GM12878 (cell line): Measurements from ENCODE around the gene TYK2. TPM values are rescaled to one million over a fixed set of nuclear protein-coding genes. Genes with fewer than 3 reads are reported as not detected.

ENCODE experiments used
- BACH1 ChIP-seq: fragments of 450-650 bp; IDR thresholded peaks from 2 replicates; pipeline ENCODE4 v1.6.1; 2017; ENCODE audit warnings: mild to moderate bottlenecking, borderline replicate concordance
- BCL11A ChIP-seq: IDR thresholded peaks from 2 replicates; pipeline ENCODE4 v1.6.1; 2011; ENCODE audit warnings: low read depth, low read length
- BCL3 ChIP-seq: IDR thresholded peaks from 2 replicates; pipeline ENCODE4 v1.6.1; 2011; ENCODE audit warnings: borderline replicate concordance, low read depth, mild to moderate bottlenecking, moderate library complexity, low read length; ENCODE audit not compliant: insufficient read depth, poor library complexity, severe bottlenecking
- CHD2 ChIP-seq: IDR thresholded peaks from 2 replicates; pipeline ENCODE4 v1.6.1; 2011; ENCODE audit warnings: low read depth, low read length, improper control_type of control experiment, borderline replicate concordance
- CREM ChIP-seq: IDR thresholded peaks from 2 replicates; pipeline ENCODE4 v1.6.1; 2014; ENCODE audit warnings: antibody characterized with exemption, low read depth
- ETV6 ChIP-seq, 2 experiments: fragments of 450-650 bp in 1 of 2; IDR thresholded peaks in 1 of 2; conservative IDR thresholded peaks in 1 of 2; 2 replicates each; pipeline ENCODE4 v1.6.1; 2014; ENCODE audit warnings: antibody characterized with exemption in 1 of 2, borderline replicate concordance in 1 of 2, low read depth in 1 of 2, mild to moderate bottlenecking in 1 of 2, moderate library complexity in 1 of 2
- GATAD2B ChIP-seq: fragments of 450-650 bp; conservative IDR thresholded peaks from 2 replicates; pipeline ENCODE4 v1.6.1; 2017; ENCODE audit warnings: low read depth, mild to moderate bottlenecking, moderate library complexity
- MEF2A ChIP-seq: IDR thresholded peaks from 2 replicates; pipeline ENCODE4 v1.6.1; 2011; ENCODE audit warnings: low read depth, mild to moderate bottlenecking, low read length, moderate library complexity; ENCODE audit not compliant: insufficient read depth
- MTA3 ChIP-seq: IDR thresholded peaks from 2 replicates; pipeline ENCODE4 v1.6.1; 2012; ENCODE audit warnings: low read length, inconsistent platforms, borderline replicate concordance
- PRDM15 ChIP-seq: fragments of 450-650 bp; formaldehyde crosslinking; IDR thresholded peaks from 2 replicates; pipeline ENCODE4 v1.4.0; 2020; ENCODE audit warnings: mild to moderate bottlenecking, moderate library complexity
- RBBP5 ChIP-seq: fragments of 200-600 bp; sonication (generic); conservative IDR thresholded peaks from 2 replicates; pipeline ENCODE4 v1.6.1; 2016
- SPI1 ChIP-seq: IDR thresholded peaks from 2 replicates; pipeline ENCODE4 v1.6.1; 2011; ENCODE audit warnings: low read depth, mild to moderate bottlenecking, low read length, moderate library complexity, borderline replicate concordance; ENCODE audit not compliant: insufficient read depth
- ZNF384 ChIP-seq: IDR thresholded peaks from 2 replicates; pipeline ENCODE4 v1.6.1; 2012; ENCODE audit warnings: low read depth, mild to moderate bottlenecking, low read length, improper control_type of control experiment, borderline replicate concordance
- ZSCAN29 ChIP-seq: fragments of 450-650 bp; IDR thresholded peaks from 2 replicates; pipeline ENCODE4 v1.6.1; 2017; ENCODE audit warnings: mild to moderate bottlenecking, moderate library complexity
- ZZZ3 ChIP-seq: IDR thresholded peaks from 2 replicates; pipeline ENCODE4 v1.6.1; 2011; ENCODE audit warnings: low read depth; ENCODE audit not compliant: control insufficient read depth, insufficient read length
- polyA plus RNA-seq, 11 experiments: library from polyadenylated mRNA; depleted of rRNA in 4 of 11; unstranded in 6 of 11; stranded (reverse) in 5 of 11; fragments of >200 nt; fragmentation: Nextera tagmentation in 4 of 11; fragmentation: Illumina TruSeq in 1 of 11; extraction: Ambion mirVana in 4 of 11; extraction: Trizol in 1 of 11; gene quantifications; 1 replicate in 1 of 11; 2 replicates in 10 of 11; pipeline versions ENCODE4 v1.2.1 to v1.2.3, GENCODE V29; 2011 to 2016; ENCODE audit warnings: inconsistent platforms in 2 of 11, missing spikeins in 2 of 11, low read depth in 1 of 11
- total RNA-seq, 4 experiments: library from RNA; depleted of rRNA in 3 of 4; stranded (reverse); fragments of >200 nt in 3 of 4; fragmentation: Illumina TruSeq in 1 of 4; extraction: Trizol in 1 of 4; gene quantifications; 2 replicates each; pipeline versions ENCODE4 v1.2.1 to v1.2.3, GENCODE V29; 2013 to 2021
- TF ChIP-seq, protein P1 (sequence below), 3 experiments: IDR thresholded peaks in 2 of 3; conservative IDR thresholded peaks in 1 of 3; 2 replicates each; pipeline ENCODE4 v1.5.1; 2011; ENCODE audit warnings: low read depth in 3 of 3, low read length in 3 of 3, mild to moderate bottlenecking in 3 of 3, control low read depth in 2 of 3, moderate library complexity in 2 of 3, inconsistent platforms in 1 of 3, mixed read lengths in 1 of 3; ENCODE audit not compliant: control insufficient read depth in 2 of 3, insufficient read depth in 1 of 3; ENCODE audit errors: extremely low read depth in 1 of 3

The TYK2 gene
- total and polyA plus RNA-seq, 10 of the 15 experiments (the other 5 are each of a cell fraction or from before 2014, with no cell fraction given): 36.4 to 364 (median 179) TPM

DNA sequence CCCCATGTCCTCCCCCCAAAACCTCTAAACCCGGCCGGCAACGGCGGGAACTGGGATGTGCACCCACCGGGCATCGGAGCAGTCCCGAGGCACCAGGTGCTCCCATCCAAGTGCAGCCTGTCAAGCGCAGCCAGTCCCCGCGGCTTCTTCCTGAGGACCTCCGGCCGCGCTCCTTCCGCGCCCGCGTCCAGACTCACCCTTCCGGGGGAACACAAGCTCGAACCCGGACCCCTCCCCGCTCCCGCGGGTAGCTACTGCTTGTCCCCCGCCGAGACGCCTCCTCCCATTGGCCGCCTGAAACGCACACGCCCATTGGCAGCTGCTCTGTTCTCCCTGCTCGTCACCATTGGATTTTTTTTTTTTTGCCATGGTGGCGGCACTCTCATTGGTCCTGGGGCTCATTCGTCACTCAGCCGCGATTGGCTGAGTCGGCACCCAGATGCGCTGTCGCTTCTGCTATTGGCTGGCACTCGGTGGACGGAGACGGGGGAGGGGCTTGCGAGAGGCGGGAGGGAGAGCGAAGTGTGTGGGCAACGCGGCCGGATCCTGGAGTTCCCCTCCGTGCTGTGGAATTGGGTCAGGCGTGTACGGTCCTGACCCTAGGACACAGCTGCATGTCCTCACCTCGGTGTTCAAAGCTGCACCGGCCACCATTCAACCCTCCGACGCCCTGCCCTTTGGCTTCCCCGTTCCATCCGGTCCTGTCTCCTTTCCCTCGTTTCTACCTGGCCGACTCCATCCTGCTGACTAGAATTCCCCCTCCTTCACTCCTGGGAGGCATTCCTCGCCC lies at the start of gene TYK2 (continued):
- TF ChIP-seq BCL3: no peak
- peak; percentile 74; the same call in 1 of the 2 replicates for TF ChIP-seq BACH1
- TF ChIP-seq ETV6 (conservative IDR thresholded peaks at IDR 0.05 in 1 of 2, IDR thresholded peaks at IDR 0.05 in 1 of 2; ENCODE audit: borderline replicate concordance in 1 of 2, low read depth in 1 of 2): 0 out of 4 replicates have a peak, but pooled peaks of 1 of the 2 experiments have one; percentile 16
- no peak for TF ChIP-seq ZSCAN29
- TF ChIP-seq CHD2: peak; percentile 96
- TF ChIP-seq PRDM15 (CRISPR knock-in tag): no peak
- TF ChIP-seq ZNF384: peak; percentile 100
- TF ChIP-seq RBBP5: no peak
- TF ChIP-seq CREM: peak; percentile 97
- peak; percentile 79; the same call in 1 of the 2 replicates for TF ChIP-seq GATAD2B
- 0 out of 2 replicates have a peak, but pooled peaks have one; percentile 10 for TF ChIP-seq SPI1
- TF ChIP-seq BCL11A: no peak
- no peak for TF ChIP-seq MEF2A
- TF ChIP-seq, protein P1, sequence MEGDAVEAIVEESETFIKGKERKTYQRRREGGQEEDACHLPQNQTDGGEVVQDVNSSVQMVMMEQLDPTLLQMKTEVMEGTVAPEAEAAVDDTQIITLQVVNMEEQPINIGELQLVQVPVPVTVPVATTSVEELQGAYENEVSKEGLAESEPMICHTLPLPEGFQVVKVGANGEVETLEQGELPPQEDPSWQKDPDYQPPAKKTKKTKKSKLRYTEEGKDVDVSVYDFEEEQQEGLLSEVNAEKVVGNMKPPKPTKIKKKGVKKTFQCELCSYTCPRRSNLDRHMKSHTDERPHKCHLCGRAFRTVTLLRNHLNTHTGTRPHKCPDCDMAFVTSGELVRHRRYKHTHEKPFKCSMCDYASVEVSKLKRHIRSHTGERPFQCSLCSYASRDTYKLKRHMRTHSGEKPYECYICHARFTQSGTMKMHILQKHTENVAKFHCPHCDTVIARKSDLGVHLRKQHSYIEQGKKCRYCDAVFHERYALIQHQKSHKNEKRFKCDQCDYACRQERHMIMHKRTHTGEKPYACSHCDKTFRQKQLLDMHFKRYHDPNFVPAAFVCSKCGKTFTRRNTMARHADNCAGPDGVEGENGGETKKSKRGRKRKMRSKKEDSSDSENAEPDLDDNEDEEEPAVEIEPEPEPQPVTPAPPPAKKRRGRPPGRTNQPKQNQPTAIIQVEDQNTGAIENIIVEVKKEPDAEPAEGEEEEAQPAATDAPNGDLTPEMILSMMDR (IDR thresholded peaks at IDR 0.05 in 2 of 3, conservative IDR thresholded peaks at IDR 0.05 in 1 of 3; ENCODE audit: control insufficient read depth in 2 of 3, extremely low read depth in 1 of 3, insufficient read depth in 1 of 3, low read depth in 3 of 3, low read length in 3 of 3): no peak
- TF ChIP-seq ZZZ3: no peak
- TF ChIP-seq MTA3: no peak
